HepG2 (cell line): Measurements from ENCODE around the gene GRB2. TPM values are rescaled to one million over a fixed set of nuclear protein-coding genes. Genes with fewer than 3 reads are reported as not detected.

ENCODE experiments used
- ATAC-seq: fragments of 200-7000 bp; cut with Tn5 transposase; 3 replicates; pipeline ENCODE4 v1.9.1; 2020; ENCODE audit warnings: mild to moderate bottlenecking, moderate library complexity
- BruUV-seq: library from RNA; stranded (reverse); fragments of 400-500 nt; replicated peaks from 2 replicates; lab custom pipeline; 2021; lab: Mats Ljungman, UMichigan
- CTCF ChIA-PET: fragments of 300-600 bp; formaldehyde crosslinking; extraction: SDS; loops from one replicate; lab custom pipeline; 2021; ENCODE audit warnings: low total read pairs, inconsistent platforms, low intra/inter-chr PET ratio; lab: Yijun Ruan, JAX
- POLR2A ChIA-PET: fragments of 350-600 bp; sonication (Branson Sonifier 250); formaldehyde crosslinking; loops from one replicate; lab custom pipeline; 2020; ENCODE audit warnings: antibody characterized with exemption, inconsistent platforms; lab: Yijun Ruan, JAX
- DNase-seq: peaks from one replicate; pipeline ENCODE4 v3.0.0-alpha.2; 2015; ENCODE audit warnings: low spot score
- FAIRE-seq: peaks from 3 replicates; lab custom pipeline; 2011; peaks lifted over from hg19 to GRCh38; lab: Jason Lieb, UNC
- H2AFZ ChIP-seq: one replicate; pipeline ENCODE4 v1.6.1; 2011; ENCODE audit warnings: low read length, inconsistent platforms
- H3K27ac ChIP-seq: fragments of 300-600 bp; 3 replicates; pipeline ENCODE4 v1.8.0; 2011; ENCODE audit warnings: mixed run types, mild to moderate bottlenecking, mixed read lengths, low read length, inconsistent platforms; ENCODE audit not compliant: insufficient read depth; ENCODE audit errors: extremely low read length
- H3K27me3 ChIP-seq, 2 experiments: fragments of 200-600 bp in 1 of 2; 2 replicates in 1 of 2; 3 replicates in 1 of 2; pipeline versions ENCODE4 v1.6.0 to v1.8.0; 2011; ENCODE audit warnings: low read length in 2 of 2, mild to moderate bottlenecking in 2 of 2, moderate library complexity in 2 of 2, inconsistent platforms in 1 of 2; ENCODE audit not compliant: insufficient read depth in 2 of 2, control insufficient read depth in 1 of 2
- H3K36me3 ChIP-seq, 2 experiments: fragments of 200-600 bp in 1 of 2; replicated peaks in 1 of 2; 2 replicates in 1 of 2; 3 replicates in 1 of 2; pipeline versions ENCODE4 v1.5.1 to v1.8.0; 2011; ENCODE audit warnings: low read length in 2 of 2, inconsistent platforms in 1 of 2; ENCODE audit not compliant: insufficient read depth in 2 of 2, control insufficient read depth in 1 of 2
- H3K4me1 ChIP-seq: 2 replicates; pipeline ENCODE4 v1.5.1; 2012; ENCODE audit warnings: low read length, inconsistent platforms; ENCODE audit not compliant: insufficient read depth
- H3K4me2 ChIP-seq: 2 replicates; pipeline ENCODE4 v1.6.0; 2011; ENCODE audit warnings: low read depth, low read length, inconsistent platforms
- H3K4me3 ChIP-seq, 3 experiments: fragments of 200-600 bp in 1 of 3; sonication (generic), shearing (Covaris generic) in 1 of 3; replicated peaks in 1 of 3; 2 replicates each; pipeline ENCODE4 v1.5.1; 2011 to 2016; ENCODE audit warnings: low read length in 3 of 3, inconsistent platforms in 2 of 3, low read depth in 2 of 3, mild to moderate bottlenecking in 2 of 3, control low read depth in 1 of 3, mixed read lengths in 1 of 3; ENCODE audit not compliant: insufficient read depth in 1 of 3
- H3K79me2 ChIP-seq: one replicate; pipeline ENCODE4 v1.6.1; 2011; ENCODE audit warnings: low read length, inconsistent platforms; ENCODE audit not compliant: insufficient read depth
- H3K9ac ChIP-seq: 2 replicates; pipeline ENCODE4 v1.6.0; 2011; ENCODE audit warnings: mild to moderate bottlenecking, low read depth, low read length, inconsistent platforms; ENCODE audit not compliant: insufficient read depth
- H3K9me3 ChIP-seq: 2 replicates; pipeline ENCODE4 v1.5.1; 2012; ENCODE audit warnings: mild to moderate bottlenecking, low read length
- H4K20me1 ChIP-seq: 2 replicates; pipeline ENCODE4 v1.6.0; 2011; ENCODE audit warnings: inconsistent platforms, mild to moderate bottlenecking, low read length, moderate library complexity; ENCODE audit not compliant: insufficient read depth
- GATA4 ChIP-seq: sonication (generic); IDR thresholded peaks from 2 replicates; pipeline ENCODE4 v1.6.1; 2016; ENCODE audit warnings: antibody characterized with exemption, low read depth, borderline replicate concordance
- RBM22 ChIP-seq: fragments of 200-400 bp; formaldehyde crosslinking; optimal IDR thresholded peaks from 2 replicates; pipeline ENCODE3; 2017; ENCODE audit warnings: mild to moderate bottlenecking, low read length, moderate library complexity
- ZSCAN21 ChIP-seq: sonication (generic); formaldehyde crosslinking; IDR thresholded peaks from 2 replicates; pipeline ENCODE4 v1.8.0; 2022; ENCODE audit warnings: mild to moderate bottlenecking, missing genetic modification reagents, moderate library complexity, borderline replicate concordance
- ZSCAN30 ChIP-seq: sonication (generic); formaldehyde crosslinking; IDR thresholded peaks from 2 replicates; pipeline ENCODE4 v1.5.0; 2020; ENCODE audit warnings: mild to moderate bottlenecking, missing genetic modification reagents
- WGBS: methylation state at CpG from one replicate; pipeline ENCODE4 v1.1.6; 2017; ENCODE audit warnings: low lambda C conversion rate; 5-methylcytosine and 5-hydroxymethylcytosine counted together
- in situ Hi-C: cut with HindIII; loops from 2 replicates; pipeline ENCODE4 v1.10.0; 2017; ENCODE audit warnings: low pct_unique_long_range_greater_than_20kb; ENCODE audit not compliant: extremely low pct_ligation_motif_present
- intact Hi-C: fragments of 100-400 bp; cut with micrococcal nuclease; formaldehyde crosslinking; loops from one replicate; pipeline ENCODE4 v1.10.0; 2022; ENCODE audit not compliant: unreplicated experiment
- polyA plus RNA-seq, 8 experiments: library from polyadenylated mRNA; depleted of rRNA in 3 of 8; stranded (reverse) in 7 of 8; unstranded in 1 of 8; fragments of >200 nt; fragmentation: Illumina TruSeq in 4 of 8; extraction: Trizol in 4 of 8; gene quantifications; 2 replicates each; pipeline versions ENCODE4 v1.2.1 to v1.2.3, GENCODE V29; 2011 to 2016; ENCODE audit warnings: low read depth in 4 of 8, missing spikeins in 1 of 8, mixed read lengths in 1 of 8; ENCODE audit not compliant: insufficient read depth in 1 of 8
- total RNA-seq, 5 experiments: library from RNA; depleted of rRNA; stranded (reverse); fragments of >200 nt; fragmentation: Illumina TruSeq; extraction: Trizol; gene quantifications; 2 replicates each; pipeline ENCODE4 v1.2.3, GENCODE V29; 2016; ENCODE audit warnings: low read depth in 1 of 5
- TF ChIP-seq, protein P1 (sequence below): sonication (generic); formaldehyde crosslinking; IDR thresholded peaks from 2 replicates; pipeline ENCODE4 v1.4.0; 2020; ENCODE audit warnings: low read depth, mild to moderate bottlenecking, missing genetic modification reagents

Gene GRB2
- total and polyA plus RNA-seq, 2 of the 13 experiments (the other 11 are each of a cell fraction or from before 2014, with no cell fraction given): 84.6 to 92.3 TPM

DNA sequence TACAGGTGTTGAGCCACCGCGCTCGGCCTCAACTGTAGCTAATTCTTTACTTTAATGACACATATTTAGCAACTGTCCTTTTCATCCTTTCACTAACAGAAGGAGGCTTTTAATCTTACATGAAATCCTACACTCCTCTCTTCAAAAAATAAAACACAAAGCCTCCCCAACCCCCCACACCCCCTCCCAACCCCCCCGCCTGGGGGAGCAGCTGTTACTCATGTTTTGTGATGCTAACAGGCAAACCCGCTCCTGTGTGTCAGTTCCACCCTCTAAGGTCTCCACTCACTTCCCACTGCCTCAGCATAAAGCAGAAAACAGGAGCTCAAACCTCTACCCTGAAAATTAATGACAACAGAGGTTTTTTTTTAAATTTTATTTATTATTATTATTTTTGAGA is 60.8 kb downstream of the GRB2 start (continued):
- TF ChIP-seq ZSCAN30 (CRISPR knock-in tag): no peak

GRCh38 chr17:75342996-75343395 is 62.5 kb downstream of the GRB2 start:
- no peaks in the 10 kb centered on the region for H3K9me3 ChIP-seq
- BruUV-seq: no TSS peak
- 94% methylated on average over 3 of the region's 3 CpGs for WGBS
- H3K4me3 ChIP-seq: no peak overlapping the region
- ChIA-PET POLR2A (no interaction called here), CTCF (no interaction called here)
- intact Hi-C loops (no loop called here), in situ Hi-C loops (no loop called here)
- H3K27ac ChIP-seq: no peak overlapping the region
- H3K9ac ChIP-seq: no peak overlapping the region
- H3K4me1 ChIP-seq: peaks cover 47% of the 10 kb centered on the region
- peaks cover 69% of the 10 kb centered on the region for H3K79me2 ChIP-seq
- H2AFZ ChIP-seq: no peak overlapping the region
- 0 out of 5 replicates have a peak, but pooled peaks cover 0 to 4% of the 10 kb centered on the region in 2 experiments for H3K36me3 ChIP-seq
- no peaks in the 10 kb centered on the region for H3K27me3 ChIP-seq
- no peak for ATAC-seq
- TF ChIP-seq, protein P1, sequence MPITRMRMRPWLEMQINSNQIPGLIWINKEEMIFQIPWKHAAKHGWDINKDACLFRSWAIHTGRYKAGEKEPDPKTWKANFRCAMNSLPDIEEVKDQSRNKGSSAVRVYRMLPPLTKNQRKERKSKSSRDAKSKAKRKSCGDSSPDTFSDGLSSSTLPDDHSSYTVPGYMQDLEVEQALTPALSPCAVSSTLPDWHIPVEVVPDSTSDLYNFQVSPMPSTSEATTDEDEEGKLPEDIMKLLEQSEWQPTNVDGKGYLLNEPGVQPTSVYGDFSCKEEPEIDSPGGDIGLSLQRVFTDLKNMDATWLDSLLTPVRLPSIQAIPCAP (CRISPR knock-in tag): no peak
- no peak for TF ChIP-seq ZSCAN21 (CRISPR knock-in tag)
- H3K4me2 ChIP-seq: no peak overlapping the region
- H4K20me1 ChIP-seq: peaks cover 16% of the 10 kb centered on the region
- no peak for DNase-seq
- no peak for FAIRE-seq

GRCh38 chr17:75341784-75342486 is 63.5 kb downstream of the GRB2 start:
- H3K9ac ChIP-seq: no peak overlapping the region
- TF ChIP-seq RBM22 (peak; percentile 66), GATA4 (no peak)
- no TSS peak for BruUV-seq
- H3K36me3 ChIP-seq: peaks cover 0 to 4% of the 10 kb centered on the region in 2 experiments; a peak in 1 of 5 replicates
- ATAC-seq: no peak
- WGBS: 96% methylated on average over 9 of the region's 9 CpGs
- FAIRE-seq: peak; percentile 42
- in situ Hi-C loops (no loop called here), intact Hi-C loops (no loop called here)
- H3K4me1 ChIP-seq: peaks cover 38% of the 10 kb centered on the region
- no peak overlapping the region for H3K4me2 ChIP-seq
- H3K27me3 ChIP-seq: no peaks in the 10 kb centered on the region
- peaks cover 10% of the 10 kb centered on the region for H4K20me1 ChIP-seq
- H2AFZ ChIP-seq: no peak overlapping the region
- DNase-seq: no peak
- H3K9me3 ChIP-seq: no peaks in the 10 kb centered on the region
- CTCF ChIA-PET: no interaction called here
- POLR2A ChIA-PET: interaction anchor here (0.6 kb wide), 1 partner anchor 52 kb away, joined by 3 read pairs; no protein-coding TSS in a partner anchor
- H3K4me3 ChIP-seq: no peak overlapping the region
- H3K27ac ChIP-seq: no peak overlapping the region
- H3K79me2 ChIP-seq: peaks cover 61% of the 10 kb centered on the region
